SHP77 treated with DMSO at 0.1 percent for 48 hours (cell line): Measurements from ENCODE around the gene ARL6IP4.

Source experiments
- DNase-seq: peaks from one replicate; lab custom pipeline; 2025; lab: John Stamatoyannopoulos, UW

Gene ARL6IP4

GRCh38 chr12:122978507-122978955, 1.9 kb upstream of the ARL6IP4 start:
- no peak for DNase-seq

- no peak for DNase-seq
Measured at GRCh38 chr12:122979001-122979907, 1.2 kb upstream of the ARL6IP4 start.

GRCh38 chr12:122979908-122980182, 636 bp upstream of the ARL6IP4 start:
- no peak for DNase-seq

GRCh38 chr12:122981036-122981471, 573 bp downstream of the ARL6IP4 start:
- no peak for DNase-seq

- no peak for DNase-seq
Measured at GRCh38 chr12:122981587-122982476, 1.4 kb downstream of the ARL6IP4 start.

GRCh38 chr12:122982477-122982815, 2.0 kb downstream of the ARL6IP4 start:
- DNase-seq, result no peak

GRCh38 chr12:122982963-122983788, 2.7 kb downstream of the ARL6IP4 start:
- no peak for DNase-seq

- no peak for DNase-seq
Measured at GRCh38 chr12:122983789-122984515, 3.5 kb downstream of the ARL6IP4 start.

- no peak for DNase-seq
Measured at GRCh38 chr12:122984612-122985337, 4.3 kb downstream of the ARL6IP4 start.

- DNase-seq, result no peak
Measured at GRCh38 chr12:122985338-122986257, 5.1 kb downstream of the ARL6IP4 start.

GRCh38 chr12:122986258-122986871, 5.9 kb downstream of the ARL6IP4 start:
- no peak for DNase-seq

- no peak for DNase-seq
Measured at GRCh38 chr12:122987086-122987951, 6.8 kb downstream of the ARL6IP4 start.

GRCh38 chr12:122988036-122988435, 7.6 kb downstream of the ARL6IP4 start:
- no peak for DNase-seq

GRCh38 chr12:122988612-122989212, 8.2 kb downstream of the ARL6IP4 start:
- no peak for DNase-seq

GRCh38 chr12:122989225-122989839, 8.9 kb downstream of the ARL6IP4 start:
- no peak for DNase-seq

- no peak for DNase-seq
Measured at GRCh38 chr12:122989874-122990419, 9.5 kb downstream of the ARL6IP4 start.

GRCh38 chr12:122990561-122990960, 10.1 kb downstream of the ARL6IP4 start:
- no peak for DNase-seq
